WTC11 (cell line): ENCODE measurements around the gene SLC25A14. TPM values are rescaled to one million over a fixed set of nuclear protein-coding genes. Genes with fewer than 3 reads are reported as not detected.
"Not testable (repeated sequence)": the region's sequence is repeated elsewhere in the genome, so short reads cannot be mapped to it uniquely, and the experiment has no call there.

Experiments
- ATAC-seq: fragments of 200-7000 bp; cut with Tn5 transposase; 2 replicates; pipeline ENCODE4 v1.10.0; 2021; ENCODE audit warnings: mild to moderate bottlenecking, moderate library complexity
- CTCF ChIA-PET: fragments of 300-600 bp; sonication (Branson Sonifier 250); formaldehyde crosslinking; loops from one replicate; lab custom pipeline; 2021; ENCODE audit warnings: antibody characterized with exemption; lab: Charles Lee
- POLR2A ChIA-PET: fragments of 350-600 bp; sonication (Branson Sonifier 250); formaldehyde crosslinking; loops from one replicate; lab custom pipeline; 2021; ENCODE audit warnings: antibody characterized with exemption; lab: Charles Lee
- DNase-seq: peaks from one replicate; pipeline ENCODE4 v3.0.0; 2021; ENCODE audit warnings: low spot score
- H3K27ac Mint-ChIP-seq: 2 replicates; pipeline ENCODE4 v1.8.0; 2021; ENCODE audit warnings: mixed read lengths
- H3K27me3 Mint-ChIP-seq: 2 replicates; pipeline ENCODE4 v1.8.0; 2021; ENCODE audit warnings: low read depth, mild to moderate bottlenecking, moderate library complexity, mixed read lengths
- H3K36me3 Mint-ChIP-seq: 2 replicates; pipeline ENCODE4 v1.8.0; 2021; ENCODE audit warnings: mixed read lengths
- H3K4me1 Mint-ChIP-seq: 2 replicates; pipeline ENCODE4 v1.8.0; 2022; ENCODE audit warnings: mixed read lengths
- H3K4me3 Mint-ChIP-seq: 2 replicates; pipeline ENCODE4 v1.8.0; 2021; ENCODE audit warnings: mild to moderate bottlenecking, moderate library complexity, mixed read lengths
- H3K9me3 Mint-ChIP-seq: 2 replicates; pipeline ENCODE4 v1.8.0; 2021; ENCODE audit warnings: mixed read lengths
- ATF6 ChIP-seq: sonication (generic); formaldehyde crosslinking; IDR thresholded peaks from 2 replicates; pipeline ENCODE4 v1.8.1; 2023; ENCODE audit warnings: mild to moderate bottlenecking, missing genetic modification reagents
- CREB1 ChIP-seq: sonication (generic); formaldehyde crosslinking; IDR thresholded peaks from 2 replicates; pipeline ENCODE4 v1.8.0; 2023; ENCODE audit warnings: mild to moderate bottlenecking, missing genetic modification reagents
- E2F4 ChIP-seq: sonication (generic); formaldehyde crosslinking; IDR thresholded peaks from 2 replicates; pipeline ENCODE4 v1.8.1; 2022; ENCODE audit warnings: low read depth, mild to moderate bottlenecking, moderate library complexity, missing genetic modification reagents, borderline replicate concordance
- ERG ChIP-seq: fragments of 250-450 bp; sonication (Bioruptor Pico); IDR thresholded peaks from 2 replicates; pipeline ENCODE4 v1.8.0; 2021; ENCODE audit warnings: mild to moderate bottlenecking
- IRF1 ChIP-seq: sonication (generic); formaldehyde crosslinking; IDR thresholded peaks from 2 replicates; pipeline ENCODE4 v1.8.0; 2023; ENCODE audit warnings: missing genetic modification reagents
- STAT6 ChIP-seq: sonication (generic); formaldehyde crosslinking; conservative IDR thresholded peaks from 2 replicates; pipeline ENCODE4 v1.8.1; 2023; ENCODE audit warnings: mild to moderate bottlenecking, low read depth, missing genetic modification reagents, moderate library complexity
- TEAD4 ChIP-seq: sonication (generic); formaldehyde crosslinking; IDR thresholded peaks from 2 replicates; pipeline ENCODE4 v1.8.0; 2022; ENCODE audit warnings: mild to moderate bottlenecking, missing genetic modification reagents
- ZNF317 ChIP-seq: sonication (generic); formaldehyde crosslinking; IDR thresholded peaks from 2 replicates; pipeline ENCODE4 v1.8.1; 2023; ENCODE audit warnings: low read depth, mild to moderate bottlenecking, moderate library complexity, missing genetic modification reagents, borderline replicate concordance
- total RNA-seq: library from RNA; stranded (reverse); gene quantifications from 3 replicates; pipeline ENCODE4 v1.2.3, GENCODE V29; 2021

SLC25A14 gene
- total RNA-seq, 1 experiment from 2014 or later = 21.2 TPM

- Mint-ChIP-seq H3K4me3 (no peak overlapping the region), H3K4me1 (no peaks in the 10 kb centered on the region), H3K36me3 (no peaks in the 10 kb centered on the region), H3K27ac (no peak overlapping the region), H3K9me3 (peaks cover 5% of the 10 kb centered on the region), H3K27me3 (no peaks in the 10 kb centered on the region; the same call in 1 of the 2 replicates)
- DNase-seq = no peak
- peak; percentile 93 for ATAC-seq
- ChIA-PET CTCF (interaction anchor here (0.8 kb wide), 1 partner anchor 29 kb away, joined by 3 read pairs; no protein-coding TSS in a partner anchor), POLR2A (no interaction called here)
- TF ChIP-seq ZNF317 (CRISPR knock-in tag) (no peak), ATF6 (CRISPR knock-in tag) (no peak), IRF1 (no peak), ERG (CRISPR knock-in tag) (no peak), CREB1 (CRISPR knock-in tag) (no peak)
These were observed 34.9 kb upstream of the SLC25A14 start for GRCh38 chrX:130304587-130305368.

- POLR2A ChIA-PET, H3K27me3 Mint-ChIP-seq, DNase-seq, H3K27ac Mint-ChIP-seq, H3K4me1 Mint-ChIP-seq, CTCF ChIA-PET, H3K4me3 Mint-ChIP-seq, H3K36me3 Mint-ChIP-seq, ATAC-seq: not testable (repeated sequence)
- H3K9me3 Mint-ChIP-seq = peaks cover 24% of the 10 kb centered on the region
These were observed 19.8 kb upstream of the SLC25A14 start for GRCh38 chrX:130319886-130320285.

- Mint-ChIP-seq H3K36me3 (peaks cover 6% of the 10 kb centered on the region; the same call in 1 of the 2 replicates), H3K9me3 (peaks cover 24% of the 10 kb centered on the region), H3K27ac (no peak overlapping the region), H3K4me3 (no peak overlapping the region), H3K27me3 (peaks cover 6% of the 10 kb centered on the region; the same call in 1 of the 2 replicates), H3K4me1 (no peaks in the 10 kb centered on the region)
- ChIA-PET CTCF (no interaction called here), POLR2A (no interaction called here)
- no peak for ATAC-seq
- TF ChIP-seq STAT6 (CRISPR knock-in tag) (no peak), E2F4 (CRISPR knock-in tag) (no peak), ATF6 (CRISPR knock-in tag) (no peak), TEAD4 (no peak)
- no peak for DNase-seq
These were observed 18.2 kb upstream of the SLC25A14 start for GRCh38 chrX:130321550-130321949.
